ENCODE results near the gene GJB2.
A peak's percentile ranks its signal among the peaks of the same experiment; 100 is the strongest.

The GJB2 gene

DNA sequence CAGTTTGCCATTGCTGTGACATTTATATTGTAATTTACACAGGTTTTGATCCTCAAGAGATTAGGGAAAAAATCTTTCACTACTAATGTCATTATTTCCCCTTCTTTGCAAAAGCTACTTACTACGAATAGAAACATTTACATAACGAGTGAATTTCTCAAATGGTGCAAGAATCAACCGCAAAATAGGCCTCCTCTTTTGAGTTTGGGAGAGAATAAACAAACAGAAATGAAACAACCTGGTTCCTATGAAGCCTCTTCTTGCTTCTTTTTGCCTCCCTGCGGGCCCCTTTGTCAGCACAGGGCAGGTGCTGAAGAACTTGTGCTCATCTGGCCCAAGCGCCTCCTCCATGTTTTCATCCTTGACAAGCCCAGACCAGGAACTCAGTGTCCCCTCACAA lies 21.8 kb downstream of the GJB2 start:
- TF ChIP-seq, protein P1, sequence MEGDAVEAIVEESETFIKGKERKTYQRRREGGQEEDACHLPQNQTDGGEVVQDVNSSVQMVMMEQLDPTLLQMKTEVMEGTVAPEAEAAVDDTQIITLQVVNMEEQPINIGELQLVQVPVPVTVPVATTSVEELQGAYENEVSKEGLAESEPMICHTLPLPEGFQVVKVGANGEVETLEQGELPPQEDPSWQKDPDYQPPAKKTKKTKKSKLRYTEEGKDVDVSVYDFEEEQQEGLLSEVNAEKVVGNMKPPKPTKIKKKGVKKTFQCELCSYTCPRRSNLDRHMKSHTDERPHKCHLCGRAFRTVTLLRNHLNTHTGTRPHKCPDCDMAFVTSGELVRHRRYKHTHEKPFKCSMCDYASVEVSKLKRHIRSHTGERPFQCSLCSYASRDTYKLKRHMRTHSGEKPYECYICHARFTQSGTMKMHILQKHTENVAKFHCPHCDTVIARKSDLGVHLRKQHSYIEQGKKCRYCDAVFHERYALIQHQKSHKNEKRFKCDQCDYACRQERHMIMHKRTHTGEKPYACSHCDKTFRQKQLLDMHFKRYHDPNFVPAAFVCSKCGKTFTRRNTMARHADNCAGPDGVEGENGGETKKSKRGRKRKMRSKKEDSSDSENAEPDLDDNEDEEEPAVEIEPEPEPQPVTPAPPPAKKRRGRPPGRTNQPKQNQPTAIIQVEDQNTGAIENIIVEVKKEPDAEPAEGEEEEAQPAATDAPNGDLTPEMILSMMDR (IDR thresholded peaks at IDR 0.05; ENCODE audit: low read depth, low read length, missing control alignments), result no peak
- no peak overlapping the region for H3K4me3 ChIP-seq (ENCODE audit: low read depth, low read length)
- no peak for DNase-seq (ENCODE audit: low read depth)
- in situ Hi-C loops (cut with HindIII; ENCODE audit: low sequenced_read_pairs), result no loop called here

DNA sequence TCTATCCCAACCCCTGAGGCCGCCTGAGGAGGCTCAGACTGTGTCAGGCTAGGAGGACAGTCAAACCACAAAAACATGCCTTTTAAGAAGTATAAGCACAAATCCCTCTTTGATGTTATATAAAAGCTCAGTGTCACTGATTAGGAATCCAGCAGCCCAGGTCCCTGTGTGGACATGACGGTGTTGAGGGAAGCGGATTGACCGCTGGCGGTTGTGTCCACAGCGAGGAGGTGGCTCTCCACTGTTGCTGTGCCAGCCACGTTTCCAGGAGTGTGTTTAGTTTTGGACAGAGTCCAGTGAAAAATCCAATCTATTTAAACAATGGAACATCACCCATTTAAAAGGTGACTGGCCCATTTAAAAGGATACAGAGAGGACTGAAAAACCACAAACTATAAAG lies 24.3 kb downstream of the GJB2 start:
- TF ChIP-seq, protein P1 (IDR thresholded peaks at IDR 0.05; ENCODE audit: low read depth, low read length, missing control alignments), result no peak
- DNase-seq (ENCODE audit: low read depth), result no peak
- in situ Hi-C loops (cut with HindIII; ENCODE audit: low sequenced_read_pairs), result no loop called here
- no peak overlapping the region for H3K4me3 ChIP-seq (ENCODE audit: low read depth, low read length)

DNA sequence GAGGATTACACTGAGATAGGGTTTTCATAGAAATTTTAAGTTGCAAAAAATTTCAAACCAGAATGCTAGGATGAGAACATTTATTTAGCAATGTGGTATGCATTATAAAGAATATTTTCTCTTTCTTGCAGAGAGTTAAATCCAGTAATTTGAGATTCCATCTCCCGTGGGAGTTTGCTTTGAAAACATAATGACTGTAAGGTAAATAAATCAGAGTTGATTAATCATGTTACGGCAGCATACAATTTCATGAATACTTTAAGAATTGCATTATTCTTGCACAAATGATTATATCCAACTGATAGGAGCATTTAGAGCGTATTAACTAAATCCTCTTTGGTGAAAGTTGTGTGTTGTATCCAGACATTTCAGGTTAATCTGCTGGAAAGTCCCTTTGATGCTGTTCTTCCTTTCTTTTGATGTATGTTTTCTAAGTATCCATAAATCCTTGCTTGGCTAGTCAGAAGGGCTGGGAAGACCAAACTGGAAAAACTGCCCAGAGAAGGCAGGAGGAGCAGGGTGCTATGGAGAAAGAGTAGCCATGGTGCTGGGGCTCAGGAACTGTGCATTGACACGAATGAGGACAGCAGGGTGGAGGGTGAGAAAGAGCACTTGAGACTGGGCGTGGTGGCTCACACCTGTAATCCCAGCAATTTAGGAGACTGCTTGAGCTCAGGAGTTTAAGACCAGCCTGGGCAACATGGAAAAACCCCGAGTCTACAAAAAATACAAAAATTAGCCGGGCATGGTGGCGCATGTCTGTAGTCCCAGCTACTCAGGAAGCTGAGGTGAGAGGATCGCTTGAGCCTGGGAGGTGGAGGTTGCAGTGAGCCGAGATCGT lies 27.1 kb downstream of the GJB2 start:
- DNase-seq (ENCODE audit: low read depth), result no peak
- in situ Hi-C loops (cut with HindIII; ENCODE audit: low sequenced_read_pairs), result no loop called here
- H3K4me3 ChIP-seq (ENCODE audit: low read depth, low read length), result no peak overlapping the region
- TF ChIP-seq, protein P1 (IDR thresholded peaks at IDR 0.05; ENCODE audit: low read depth, low read length, missing control alignments), result no peak

DNA sequence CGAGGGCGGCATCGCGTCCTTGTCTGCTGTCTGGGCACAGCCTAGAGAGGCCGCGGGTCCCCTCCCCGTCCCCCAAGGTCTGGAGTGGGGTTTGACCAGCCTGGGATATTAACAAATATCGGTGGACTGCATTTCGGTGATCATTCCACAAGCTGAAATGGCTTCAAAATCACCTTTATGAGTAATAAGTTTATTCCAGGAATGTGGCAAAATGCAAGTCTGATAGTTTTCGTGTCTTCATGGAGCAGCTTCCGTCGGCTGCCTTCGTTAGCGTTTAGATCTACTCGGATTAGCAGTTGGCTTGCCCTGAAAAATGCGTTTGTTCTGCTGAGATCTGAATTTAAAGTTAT lies 30.8 kb downstream of the GJB2 start:
- DNase-seq (ENCODE audit: low read depth), result no peak
- no peak overlapping the region for H3K4me3 ChIP-seq (ENCODE audit: low read depth, low read length)
- TF ChIP-seq, protein P1 (IDR thresholded peaks at IDR 0.05; ENCODE audit: low read depth, low read length, missing control alignments), result no peak
- in situ Hi-C loops (cut with HindIII; ENCODE audit: low sequenced_read_pairs), result no loop called here

DNA sequence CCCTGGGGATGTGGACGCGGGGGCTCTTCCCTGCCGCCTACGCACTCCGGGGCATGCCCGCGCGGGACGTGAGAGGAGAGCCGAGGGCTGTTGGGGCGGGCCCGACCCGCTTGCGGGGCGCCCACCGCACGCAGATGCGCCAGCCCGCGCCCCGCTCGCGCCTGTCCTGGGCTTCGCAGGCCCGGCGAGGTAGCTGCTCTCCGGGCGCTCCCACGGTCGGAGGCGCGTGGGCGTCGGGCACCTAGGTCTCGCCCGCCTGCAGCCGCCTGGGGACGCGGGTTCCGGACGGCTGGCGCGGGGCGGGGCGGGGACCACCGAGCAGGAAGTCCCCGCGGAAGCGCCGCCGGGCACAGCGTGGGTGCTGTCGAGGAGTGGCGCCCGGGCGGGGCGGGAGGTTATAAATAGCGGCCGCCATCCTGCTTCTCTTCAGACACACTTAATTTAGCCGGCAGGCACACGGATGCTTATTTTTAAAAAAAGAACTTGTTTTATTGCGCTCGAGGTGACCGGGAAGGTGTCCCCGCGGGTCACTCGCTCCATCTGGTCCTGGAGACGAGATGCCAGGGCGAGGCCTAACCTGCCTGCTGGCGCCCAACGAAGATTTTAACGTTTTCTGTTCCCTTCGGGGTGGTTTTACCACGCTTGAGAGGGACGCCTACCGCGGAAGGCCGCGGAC lies 31.3 kb downstream of the GJB2 start:
- DNase-seq (ENCODE audit: low read depth), result no peak
- TF ChIP-seq, protein P1 (IDR thresholded peaks at IDR 0.05; ENCODE audit: low read depth, low read length, missing control alignments), result no peak
- in situ Hi-C loops (cut with HindIII; ENCODE audit: low sequenced_read_pairs), result no loop called here
- H3K4me3 ChIP-seq (ENCODE audit: low read depth, low read length), result peak overlapping the region; percentile 39

DNA sequence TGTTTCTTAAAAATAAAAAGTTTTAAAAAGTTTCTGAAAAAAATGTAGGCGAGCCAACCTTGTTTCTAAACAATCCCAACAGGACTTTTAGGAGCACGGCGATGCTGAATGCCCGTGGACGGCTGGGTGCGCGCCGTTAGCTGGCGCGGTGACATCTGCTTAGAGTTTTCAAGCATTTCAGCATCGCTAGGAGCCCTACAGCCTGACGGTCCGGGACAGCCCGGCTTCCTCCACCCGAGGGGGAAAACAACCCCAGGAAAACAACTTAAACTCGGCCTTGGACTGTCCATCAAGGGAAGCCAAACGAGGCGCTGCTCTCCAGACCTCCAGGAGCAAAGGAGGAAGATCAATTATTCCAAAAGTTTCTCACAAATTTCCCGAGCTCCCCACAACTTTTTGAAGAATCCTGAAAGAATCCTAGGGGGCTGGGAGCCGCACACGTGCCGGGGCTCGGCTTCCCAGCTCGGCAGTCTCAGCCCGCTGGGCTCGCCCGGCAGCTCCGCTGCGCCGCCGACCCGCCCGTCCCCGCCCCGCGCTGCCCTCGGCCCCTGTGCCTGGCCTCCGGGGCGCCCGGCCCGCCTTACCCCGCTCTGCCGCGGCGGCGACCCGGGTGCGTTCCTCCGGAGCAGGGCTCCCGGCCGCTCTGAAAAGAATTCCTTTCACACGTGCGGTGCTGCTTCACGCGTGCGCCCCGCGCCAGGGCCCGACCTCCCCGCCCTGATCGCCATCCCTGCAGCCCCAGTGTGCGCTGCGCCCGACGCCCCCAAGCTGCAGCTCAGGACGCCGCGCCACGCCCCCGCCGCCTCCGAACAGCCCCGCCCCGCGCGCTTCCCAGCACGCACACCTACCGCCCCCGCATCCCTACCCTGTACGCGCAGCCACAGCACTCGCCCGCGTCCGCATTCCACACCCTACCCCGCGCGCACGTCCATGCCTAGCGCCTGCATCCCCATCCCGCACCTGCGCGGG lies 32.1 kb downstream of the GJB2 start, which contains the start of gene GJA3:
Gene GJA3 (minus strand): TSS at position 747 of the 969 bp plus-strand sequence. CDS start 17,764 bp downstream, outside the sequence.
- H3K4me3 ChIP-seq (ENCODE audit: low read depth, low read length), result peak within 1 kb of the TSS; percentile 39
- in situ Hi-C loops (cut with HindIII; ENCODE audit: low sequenced_read_pairs), result no loop called here
- DNase-seq (ENCODE audit: low read depth), result no peak
- TF ChIP-seq, protein P1 (IDR thresholded peaks at IDR 0.05; ENCODE audit: low read depth, low read length, missing control alignments), result no peak
